IMR-90 (cell line): Measurements from ENCODE around the gene CIT. TPM values are rescaled to one million over a fixed set of nuclear protein-coding genes. Genes with fewer than 3 reads are reported as not detected.

Experiments
- ATAC-seq: fragments of 200-7000 bp; cut with Tn5 transposase; 2 replicates; pipeline ENCODE4 v1.9.1; 2020; ENCODE audit warnings: low read depth, mild to moderate bottlenecking, moderate library complexity
- BruUV-seq: library from RNA; stranded (reverse); fragments of 400-500 nt; replicated peaks from 2 replicates; lab custom pipeline; 2021; lab: Mats Ljungman, UMichigan
- CTCF ChIA-PET: fragments of 300-600 bp; formaldehyde crosslinking; extraction: SDS; loops from one replicate; lab custom pipeline; 2021; ENCODE audit warnings: antibody characterized with exemption; lab: Yijun Ruan, JAX
- POLR2A ChIA-PET: fragments of 300-600 bp; sonication (Branson Sonifier 250); formaldehyde crosslinking; loops from one replicate; lab custom pipeline; 2022; ENCODE audit warnings: antibody characterized with exemption; ENCODE audit not compliant: unreplicated experiment; lab: Charles Lee
- DNase-seq: peaks from one replicate; pipeline ENCODE4 v3.0.0; 2013
- H2AFZ ChIP-seq: replicated peaks from 2 replicates; pipeline ENCODE3; 2013; ENCODE audit warnings: low read length, mild to moderate bottlenecking; ENCODE audit not compliant: poor library complexity
- H2AK5ac ChIP-seq: 2 replicates; pipeline ENCODE4 v1.6.1; 2013; ENCODE audit warnings: low read depth, low read length, inconsistent platforms
- H2AK9ac ChIP-seq: replicated peaks from 2 replicates; pipeline ENCODE3; 2013; ENCODE audit warnings: mild to moderate bottlenecking, low read depth, low read length, moderate library complexity; ENCODE audit not compliant: poor library complexity
- H2BK120ac ChIP-seq: 2 replicates; pipeline ENCODE4 v1.6.1; 2013; ENCODE audit warnings: low read depth, low read length, inconsistent platforms
- H2BK15ac ChIP-seq: 3 replicates; pipeline ENCODE4 v1.6.1; 2013; ENCODE audit warnings: low read depth, low read length, inconsistent platforms
- H2BK20ac ChIP-seq: 2 replicates; pipeline ENCODE4 v1.6.1; 2013; ENCODE audit warnings: low read depth, mild to moderate bottlenecking, inconsistent platforms, low read length, moderate library complexity
- H2BK5ac ChIP-seq: 2 replicates; pipeline ENCODE4 v1.6.1; 2013; ENCODE audit warnings: mild to moderate bottlenecking, low read depth, low read length, inconsistent platforms; ENCODE audit not compliant: poor library complexity, severe bottlenecking
- H3K14ac ChIP-seq: replicated peaks from 2 replicates; pipeline ENCODE4 v1.6.1; 2013; ENCODE audit warnings: low read depth, low read length, inconsistent platforms
- H3K18ac ChIP-seq: 2 replicates; pipeline ENCODE4 v1.6.1; 2013; ENCODE audit warnings: low read depth, low read length, control low read depth
- H3K23ac ChIP-seq: 2 replicates; pipeline ENCODE4 v1.6.1; 2013; ENCODE audit warnings: low read depth, low read length, inconsistent platforms
- H3K27ac ChIP-seq: 2 replicates; pipeline ENCODE4 v1.5.1; 2013; ENCODE audit warnings: mild to moderate bottlenecking, control low read depth, low read length; ENCODE audit not compliant: insufficient read depth
- H3K27me3 ChIP-seq: 2 replicates; pipeline ENCODE4 v1.6.1; 2013; ENCODE audit warnings: low read length; ENCODE audit not compliant: control insufficient read depth, insufficient read depth
- H3K36me3 ChIP-seq: 2 replicates; pipeline ENCODE4 v1.6.1; 2013; ENCODE audit warnings: low read length, mixed read lengths; ENCODE audit not compliant: control insufficient read depth, insufficient read depth
- H3K4ac ChIP-seq: 2 replicates; pipeline ENCODE4 v1.6.1; 2013; ENCODE audit warnings: low read depth, low read length, inconsistent platforms
- H3K4me1 ChIP-seq: 2 replicates; pipeline ENCODE4 v1.6.1; 2013; ENCODE audit warnings: low read length, mixed read lengths; ENCODE audit not compliant: control insufficient read depth, insufficient read depth
- H3K4me2 ChIP-seq: 2 replicates; pipeline ENCODE4 v1.6.1; 2013; ENCODE audit warnings: low read depth, mild to moderate bottlenecking, control low read depth, low read length, moderate library complexity
- H3K4me3 ChIP-seq: 2 replicates; pipeline ENCODE4 v1.5.1; 2013; ENCODE audit warnings: low read depth, mild to moderate bottlenecking, control low read depth, low read length, moderate library complexity; ENCODE audit not compliant: insufficient read depth
- H3K56ac ChIP-seq: 2 replicates; pipeline ENCODE4 v1.6.1; 2013; ENCODE audit warnings: low read length, inconsistent platforms; ENCODE audit not compliant: insufficient read depth; ENCODE audit errors: extremely low read depth
- H3K79me1 ChIP-seq, 2 experiments: 2 replicates each; pipeline ENCODE4 v1.6.1; 2013; ENCODE audit warnings: low read length in 2 of 2, inconsistent platforms in 1 of 2, low read depth in 1 of 2
- H3K9ac ChIP-seq: 2 replicates; pipeline ENCODE4 v1.6.1; 2013; ENCODE audit warnings: low read depth, low read length, control low read depth
- H3K9me1 ChIP-seq: 2 replicates; pipeline ENCODE4 v1.6.1; 2013; ENCODE audit warnings: low read length, inconsistent platforms; ENCODE audit not compliant: insufficient read depth
- H3K9me3 ChIP-seq: 2 replicates; pipeline ENCODE4 v1.6.1; 2013; ENCODE audit warnings: low read length; ENCODE audit not compliant: control insufficient read depth, insufficient read depth
- H4K20me1 ChIP-seq: 2 replicates; pipeline ENCODE4 v1.6.1; 2013; ENCODE audit warnings: low read length, inconsistent platforms; ENCODE audit not compliant: insufficient read depth
- H4K5ac ChIP-seq: 2 replicates; pipeline ENCODE4 v1.6.1; 2013; ENCODE audit warnings: mild to moderate bottlenecking, low read depth, low read length, control low read depth
- H4K8ac ChIP-seq, 2 experiments: 2 replicates each; pipeline ENCODE4 v1.6.1; 2013; ENCODE audit warnings: low read depth in 2 of 2, low read length in 2 of 2, control low read depth in 1 of 2, inconsistent platforms in 1 of 2
- H4K91ac ChIP-seq: 2 replicates; pipeline ENCODE4 v1.6.1; 2013; ENCODE audit warnings: low read depth, low read length, inconsistent platforms; ENCODE audit not compliant: insufficient read depth
- CHD1 ChIP-seq: IDR thresholded peaks from 2 replicates; pipeline ENCODE4 v1.6.1; 2012; ENCODE audit warnings: low read depth, low read length, improper control_type of control experiment
- MXI1 ChIP-seq: IDR thresholded peaks from 2 replicates; pipeline ENCODE4 v1.6.1; 2012; ENCODE audit warnings: low read depth, mild to moderate bottlenecking, low read length, moderate library complexity, borderline replicate concordance
- RCOR1 ChIP-seq: IDR thresholded peaks from 2 replicates; pipeline ENCODE4 v1.6.1; 2012; ENCODE audit warnings: mild to moderate bottlenecking, low read length, improper control_type of control experiment; ENCODE audit not compliant: insufficient replicate concordance
- WGBS, 2 experiments: methylation state at CpG; one replicate each; pipeline versions ENCODE4 v1.1.5 to v1.1.7; 2013; ENCODE audit warnings: missing lambda C conversion rate in 2 of 2; ENCODE audit not compliant: insufficient read length in 1 of 2; ENCODE audit errors: extremely low coverage in 2 of 2; 5-methylcytosine and 5-hydroxymethylcytosine counted together
- dilution Hi-C: fragments of 300-500 bp; cut with HindIII; formaldehyde crosslinking; loops from one replicate; pipeline ENCODE4 v1.14.3; 2018; ENCODE audit warnings: low sequenced_read_pairs; ENCODE audit not compliant: unreplicated experiment
- in situ Hi-C: fragments of 300-500 bp; cut with MboI; formaldehyde crosslinking; loops from 3 replicates; pipeline ENCODE4 v1.14.3; 2019; ENCODE audit warnings: low sequenced_read_pairs, inconsistent platforms, mixed read lengths
- intact Hi-C: fragments of 100-400 bp; cut with micrococcal nuclease; formaldehyde crosslinking; loops from 2 replicates; pipeline ENCODE4 v1.10.0; 2022
- polyA plus RNA-seq, 3 experiments: library from polyadenylated mRNA; depleted of rRNA; stranded (reverse); fragments of >200 nt; gene quantifications; 2 replicates each; pipeline ENCODE4 v1.2.3, GENCODE V29; 2012; ENCODE audit warnings: low replicate concordance in 1 of 3
- total RNA-seq: library from RNA; depleted of rRNA; stranded (reverse); fragments of >200 nt; gene quantifications from 2 replicates; pipeline ENCODE4 v1.2.3, GENCODE V29; 2012

CIT gene
- total and polyA plus RNA-seq, 2 of the 4 experiments (the other 2 are of a cell fraction): 13.1 to 21.0 TPM

DNA sequence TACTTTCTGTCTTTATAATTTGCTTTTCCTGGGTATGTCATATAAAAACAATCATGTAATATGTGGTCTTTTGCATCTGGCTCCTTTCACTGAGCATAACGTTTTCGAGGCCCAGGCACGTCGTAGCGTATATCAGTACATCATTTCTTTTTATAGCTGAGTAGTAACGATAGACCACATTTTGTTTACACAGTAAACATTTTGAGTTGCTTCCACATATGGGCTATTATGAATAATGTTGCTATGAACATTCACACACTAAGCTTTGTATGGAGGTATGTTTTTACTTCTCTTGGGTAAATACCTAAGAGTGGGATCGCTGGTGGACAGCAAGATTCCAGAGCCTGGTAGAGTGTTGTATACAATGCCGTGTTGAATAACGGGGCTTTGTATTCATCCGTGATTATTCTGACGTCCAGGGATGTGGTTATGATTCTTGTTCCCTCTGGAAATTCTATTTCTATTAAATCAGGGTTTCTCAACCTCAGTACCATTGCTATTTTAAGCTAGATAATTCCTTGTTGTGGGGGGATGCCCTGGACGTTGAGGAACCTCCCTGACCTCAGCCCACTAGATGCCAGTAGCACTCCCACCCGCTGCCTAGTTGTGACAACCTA lies 38.9 kb upstream of the CIT start:
- no TSS peak for BruUV-seq
- ChIA-PET CTCF (no interaction called here), POLR2A (no interaction called here)
- no peak overlapping the region for H3K18ac ChIP-seq
- no peaks in the 10 kb centered on the region for H3K79me1 ChIP-seq
- no peak overlapping the region for H3K14ac ChIP-seq
- no peak for ATAC-seq
- H4K20me1 ChIP-seq: no peaks in the 10 kb centered on the region
- H2BK15ac ChIP-seq: no peak overlapping the region
- no peak overlapping the region for H2AFZ ChIP-seq
- intact Hi-C loops: no loop called here
- no peaks in the 10 kb centered on the region for H3K36me3 ChIP-seq
- no peak for DNase-seq
- no peak overlapping the region for H3K27ac ChIP-seq
- H3K56ac ChIP-seq: no peak overlapping the region
- no peaks in the 10 kb centered on the region for H3K27me3 ChIP-seq
- in situ Hi-C loops: no loop called here
- H2BK5ac ChIP-seq: no peak overlapping the region
- no peak overlapping the region for H4K8ac ChIP-seq
- no peak overlapping the region for H3K9ac ChIP-seq
- no peak overlapping the region for H3K4me2 ChIP-seq
- no peaks in the 10 kb centered on the region for H3K4me1 ChIP-seq
- H3K4ac ChIP-seq: no peak overlapping the region
- TF ChIP-seq RCOR1 (no peak), MXI1 (no peak), CHD1 (no peak)
- no CpG with 5 or more reads among the region's 13 CpGs for WGBS, 2 experiments
- no peak overlapping the region for H2AK9ac ChIP-seq
- H4K5ac ChIP-seq: no peak overlapping the region
- H2AK5ac ChIP-seq: no peak overlapping the region
- H3K4me3 ChIP-seq: no peak overlapping the region
- dilution Hi-C loops: no loop called here
- no peak overlapping the region for H2BK20ac ChIP-seq
- no peaks in the 10 kb centered on the region for H3K9me1 ChIP-seq
- H3K23ac ChIP-seq: no peak overlapping the region
- no peaks in the 10 kb centered on the region for H3K9me3 ChIP-seq
- no peak overlapping the region for H4K91ac ChIP-seq
- no peak overlapping the region for H2BK120ac ChIP-seq
